Right atrium auricular region (tissue), 2 donors: ENCODE results near the gene GMDS. TPM values are rescaled to one million over a fixed set of nuclear protein-coding genes. Genes with fewer than 3 reads are reported as not detected.

ENCODE experiments used
- DNase-seq: peaks from one replicate; pipeline ENCODE4 v3.0.0-alpha.2; 2019; ENCODE audit warnings: low spot score
- H3K27ac ChIP-seq, 2 donors: fragments of 200-600 bp; sonication (generic); 1 replicate in 1 of 2; 2 replicates in 1 of 2; pipeline ENCODE4 v1.5.1; 2016 to 2019
- H3K27me3 ChIP-seq, 2 donors: fragments of 200-600 bp; sonication (generic); one replicate each; pipeline versions ENCODE4 v1.5.1 to v1.6.0; 2017 to 2019
- H3K36me3 ChIP-seq: fragments of 200-600 bp; sonication (generic); one replicate; pipeline ENCODE4 v1.5.1; 2016
- H3K4me1 ChIP-seq, 2 donors: fragments of 200-600 bp; sonication (generic); one replicate each; pipeline versions ENCODE4 v1.5.1 to v1.6.0; 2017 to 2019
- H3K4me3 ChIP-seq, 2 donors: fragments of 200-600 bp; sonication (generic); 1 replicate in 1 of 2; 2 replicates in 1 of 2; pipeline ENCODE4 v1.5.1; 2017 to 2019; ENCODE audit warnings: mild to moderate bottlenecking in 1 of 2, moderate library complexity in 1 of 2
- H3K9me3 ChIP-seq, 2 donors: fragments of 200-600 bp; sonication (generic); one replicate each; pipeline ENCODE4 v1.5.1; 2019
- total RNA-seq, 2 donors: library from RNA; depleted of rRNA; stranded (reverse); fragments of >200 nt; gene quantifications; one replicate each; pipeline ENCODE4 v1.1.0, GENCODE V29; 2016
- TF ChIP-seq, protein P1 (sequence below), 2 donors: fragments of 200-600 bp; sonication (generic); IDR thresholded peaks; one replicate each; pipeline ENCODE4 v1.5.1; 2019; ENCODE audit warnings: antibody characterized with exemption in 2 of 2

Gene GMDS
- total RNA-seq, 2 donors from 2014 or later: 11.1 to 11.8 TPM

DNA sequence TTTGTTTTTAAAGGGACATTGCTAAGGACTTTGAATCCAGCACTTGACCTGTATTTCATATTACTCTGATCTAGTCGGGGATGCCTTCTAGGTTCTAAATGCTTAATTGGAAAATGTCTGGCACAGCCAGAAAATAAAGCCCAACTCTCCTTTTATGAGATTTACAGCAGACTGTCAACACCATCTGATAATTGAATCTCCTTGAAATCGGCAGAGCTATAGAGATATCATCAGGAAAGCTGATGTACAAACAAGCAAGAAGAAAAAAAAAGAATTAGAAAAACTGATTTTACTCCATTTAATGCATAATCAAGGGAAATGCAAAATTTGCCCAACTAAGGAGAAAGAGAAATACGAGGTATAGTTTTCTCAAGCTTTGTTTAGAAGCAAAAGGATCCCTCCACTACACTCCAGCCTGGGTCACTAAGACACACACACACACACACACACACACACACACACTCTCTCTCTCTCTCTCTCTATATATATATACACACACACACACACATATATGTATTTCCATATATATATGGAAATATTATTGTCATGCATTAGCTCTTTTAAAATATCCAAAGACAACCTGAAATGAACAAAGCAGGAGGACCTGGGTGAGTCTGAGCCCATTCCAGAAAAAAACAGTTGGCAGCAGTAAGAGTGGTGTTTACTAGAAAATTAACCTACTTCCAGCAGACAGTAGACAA lies 645.2 kb downstream of the GMDS start:
- H3K27me3 ChIP-seq: peaks cover 8% of the 10 kb centered on the region in 2 donors
- no peaks in the 10 kb centered on the region for H3K9me3 ChIP-seq
- H3K36me3 ChIP-seq: no peaks in the 10 kb centered on the region
- H3K4me3 ChIP-seq: no peak overlapping the region
- DNase-seq: no peak
- H3K4me1 ChIP-seq: peaks cover 0 to 22% of the 10 kb centered on the region in 2 donors
- H3K27ac ChIP-seq: no peak overlapping the region
- TF ChIP-seq, protein P1, sequence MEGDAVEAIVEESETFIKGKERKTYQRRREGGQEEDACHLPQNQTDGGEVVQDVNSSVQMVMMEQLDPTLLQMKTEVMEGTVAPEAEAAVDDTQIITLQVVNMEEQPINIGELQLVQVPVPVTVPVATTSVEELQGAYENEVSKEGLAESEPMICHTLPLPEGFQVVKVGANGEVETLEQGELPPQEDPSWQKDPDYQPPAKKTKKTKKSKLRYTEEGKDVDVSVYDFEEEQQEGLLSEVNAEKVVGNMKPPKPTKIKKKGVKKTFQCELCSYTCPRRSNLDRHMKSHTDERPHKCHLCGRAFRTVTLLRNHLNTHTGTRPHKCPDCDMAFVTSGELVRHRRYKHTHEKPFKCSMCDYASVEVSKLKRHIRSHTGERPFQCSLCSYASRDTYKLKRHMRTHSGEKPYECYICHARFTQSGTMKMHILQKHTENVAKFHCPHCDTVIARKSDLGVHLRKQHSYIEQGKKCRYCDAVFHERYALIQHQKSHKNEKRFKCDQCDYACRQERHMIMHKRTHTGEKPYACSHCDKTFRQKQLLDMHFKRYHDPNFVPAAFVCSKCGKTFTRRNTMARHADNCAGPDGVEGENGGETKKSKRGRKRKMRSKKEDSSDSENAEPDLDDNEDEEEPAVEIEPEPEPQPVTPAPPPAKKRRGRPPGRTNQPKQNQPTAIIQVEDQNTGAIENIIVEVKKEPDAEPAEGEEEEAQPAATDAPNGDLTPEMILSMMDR (IDR thresholded peaks at IDR 0.05): no peak

DNA sequence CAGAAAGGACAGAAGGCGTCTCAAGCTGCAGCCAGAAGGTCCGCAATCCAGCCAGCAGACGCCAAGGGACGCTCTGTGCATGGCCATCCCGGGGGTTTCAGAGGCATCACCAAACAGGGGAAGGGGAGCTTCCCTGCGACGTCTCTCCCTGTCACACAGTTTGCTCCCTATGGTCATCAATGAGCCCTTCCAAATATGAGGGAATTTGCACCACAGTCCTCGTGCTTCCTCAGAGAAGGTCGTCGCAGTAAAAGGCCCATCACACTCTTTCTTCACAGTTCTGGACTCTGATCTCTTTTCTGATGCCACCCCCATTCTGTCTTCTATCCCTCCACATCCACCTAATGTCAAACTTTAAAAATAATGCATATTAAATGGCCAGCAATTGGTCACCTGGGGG lies 645.9 kb downstream of the GMDS start:
- no peaks in the 10 kb centered on the region for H3K9me3 ChIP-seq
- peaks cover under 1% of the 10 kb centered on the region in 2 donors for H3K27me3 ChIP-seq
- H3K27ac ChIP-seq: no peak overlapping the region
- TF ChIP-seq, protein P1 (IDR thresholded peaks at IDR 0.05): no peak
- H3K4me3 ChIP-seq: no peak overlapping the region
- no peaks in the 10 kb centered on the region for H3K36me3 ChIP-seq
- H3K4me1 ChIP-seq: peaks cover 0 to 15% of the 10 kb centered on the region in 2 donors
- no peak for DNase-seq

- Histone ChIP-seq H3K27ac (no peak overlapping the region), H3K4me1 (peaks cover 0 to 9% of the 10 kb centered on the region in 2 donors), H3K36me3 (no peaks in the 10 kb centered on the region), H3K27me3 (no peaks in the 10 kb centered on the region), H3K4me3 (no peak overlapping the region), H3K9me3 (no peaks in the 10 kb centered on the region)
- TF ChIP-seq, protein P1 (IDR thresholded peaks at IDR 0.05): no peak
- DNase-seq: no peak
These were observed 646.5 kb downstream of the GMDS start for GRCh38 chr6:1598886-1599285.

- Histone ChIP-seq H3K4me1 (peaks cover 0 to 8% of the 10 kb centered on the region in 2 donors), H3K27ac (no peak overlapping the region), H3K9me3 (no peaks in the 10 kb centered on the region), H3K36me3 (no peaks in the 10 kb centered on the region), H3K27me3 (no peaks in the 10 kb centered on the region), H3K4me3 (no peak overlapping the region)
- TF ChIP-seq, protein P1 (IDR thresholded peaks at IDR 0.05): no peak
- DNase-seq: no peak
These were observed 647.0 kb downstream of the GMDS start for GRCh38 chr6:1598433-1598832.

GRCh38 chr6:1597924-1598323 lies 647.5 kb downstream of the GMDS start:
- Histone ChIP-seq H3K27me3 (no peaks in the 10 kb centered on the region), H3K36me3 (no peaks in the 10 kb centered on the region), H3K4me1 (peaks cover 0 to 8% of the 10 kb centered on the region in 2 donors), H3K9me3 (no peaks in the 10 kb centered on the region), H3K4me3 (no peak overlapping the region), H3K27ac (no peak overlapping the region)
- DNase-seq: no peak
- TF ChIP-seq, protein P1 (IDR thresholded peaks at IDR 0.05): no peak
